K562 (cell line): ENCODE results near the gene AFG1L. TPM values are rescaled to one million over a fixed set of nuclear protein-coding genes. Genes with fewer than 3 reads are reported as not detected.

Experiments
- ASH1L ChIP-seq: fragments of 450-650 bp; IDR thresholded peaks from 2 replicates; pipeline ENCODE4 v1.6.1; 2018; ENCODE audit warnings: borderline replicate concordance, mild to moderate bottlenecking, low read depth; ENCODE audit not compliant: partially characterized antibody
- BMI1 ChIP-seq: fragments of 150-350 bp; IDR thresholded peaks from 2 replicates; pipeline ENCODE4 v1.6.1; 2014; ENCODE audit warnings: low read length
- CBX1 ChIP-seq: sonication (generic); IDR thresholded peaks from 2 replicates; pipeline ENCODE4 v1.6.1; 2016; ENCODE audit warnings: antibody characterized with exemption, low read depth, mild to moderate bottlenecking
- CGGBP1 ChIP-seq: fragments of 250-450 bp; sonication (Bioruptor Pico); IDR thresholded peaks from 2 replicates; pipeline ENCODE4 v1.9.0; 2021; ENCODE audit warnings: mild to moderate bottlenecking
- DPF2 ChIP-seq: fragments of 450-650 bp; IDR thresholded peaks from 2 replicates; pipeline ENCODE4 v1.6.1; 2016
- E2F6 ChIP-seq, 2 experiments: IDR thresholded peaks; 2 replicates each; pipeline ENCODE4 v1.6.1; 2011; ENCODE audit warnings: borderline replicate concordance in 1 of 2, control low read depth in 1 of 2, low read depth in 1 of 2, low read length in 1 of 2, mild to moderate bottlenecking in 1 of 2, mixed read lengths in 1 of 2, moderate library complexity in 1 of 2; ENCODE audit not compliant: insufficient read depth in 1 of 2, insufficient read length in 1 of 2, poor library complexity in 1 of 2, severe bottlenecking in 1 of 2; ENCODE audit errors: extremely low read depth in 1 of 2
- GATAD2A ChIP-seq: fragments of 450-650 bp; IDR thresholded peaks from 2 replicates; pipeline ENCODE4 v1.6.1; 2017
- LARP7 ChIP-seq: fragments of 450-650 bp; IDR thresholded peaks from 2 replicates; pipeline ENCODE4 v1.6.1; 2016
- MAFK ChIP-seq: IDR thresholded peaks from 2 replicates; pipeline ENCODE4 v1.6.1; 2011; ENCODE audit warnings: low read length, improper control_type of control experiment
- MEF2D ChIP-seq: conservative IDR thresholded peaks from 2 replicates; pipeline ENCODE4 v1.6.1; 2016; ENCODE audit warnings: low read depth, missing genetic modification characterization, missing compliant biosample characterization
- RB1 ChIP-seq: fragments of 450-650 bp; IDR thresholded peaks from 2 replicates; pipeline ENCODE4 v1.6.1; 2017; ENCODE audit warnings: low read depth, mild to moderate bottlenecking
- SIN3B ChIP-seq: fragments of 450-650 bp; IDR thresholded peaks from 2 replicates; pipeline ENCODE4 v1.6.1; 2017; ENCODE audit warnings: low read depth, mild to moderate bottlenecking, moderate library complexity
- SNAPC5 ChIP-seq: fragments of 250-450 bp; sonication (Bioruptor Pico); IDR thresholded peaks from 2 replicates; pipeline ENCODE4 v1.8.0; 2021; ENCODE audit warnings: moderate library complexity, mild to moderate bottlenecking, inconsistent platforms
- TAL1 ChIP-seq: fragments of 450-650 bp; IDR thresholded peaks from 2 replicates; pipeline ENCODE4 v1.6.1; 2016; ENCODE audit warnings: mild to moderate bottlenecking
- TCF7L2 ChIP-seq: fragments of 150-350 bp; IDR thresholded peaks from 2 replicates; pipeline ENCODE4 v1.6.1; 2016; ENCODE audit warnings: low read depth, mild to moderate bottlenecking, low read length, moderate library complexity
- TGIF2 ChIP-seq: sonication (generic); formaldehyde crosslinking; IDR thresholded peaks from 2 replicates; pipeline ENCODE4 v1.8.1; 2022; ENCODE audit warnings: mild to moderate bottlenecking, missing genetic modification reagents, moderate library complexity
- USF1 ChIP-seq: sonication (generic); formaldehyde crosslinking; IDR thresholded peaks from 2 replicates; pipeline ENCODE4 v1.9.0; 2022; ENCODE audit warnings: mild to moderate bottlenecking, missing genetic modification reagents
- YY1 ChIP-seq, 3 experiments: IDR thresholded peaks; 2 replicates each; pipeline ENCODE4 v1.6.1; 2011; ENCODE audit warnings: low read length in 2 of 3, mild to moderate bottlenecking in 2 of 3, moderate library complexity in 2 of 3, borderline replicate concordance in 1 of 3, control low read depth in 1 of 3, low read depth in 1 of 3; ENCODE audit not compliant: insufficient read depth in 3 of 3, insufficient replicate concordance in 2 of 3, control insufficient read depth in 1 of 3, insufficient read length in 1 of 3; ENCODE audit errors: extremely low read depth in 1 of 3
- ZNF592 ChIP-seq: fragments of 450-650 bp; IDR thresholded peaks from 2 replicates; pipeline ENCODE4 v1.6.1; 2017; ENCODE audit warnings: antibody characterized with exemption, mild to moderate bottlenecking
- ZNF699 ChIP-seq: fragments of 250-450 bp; sonication (Bioruptor Pico); IDR thresholded peaks from 2 replicates; pipeline ENCODE4 v1.8.0; 2021; ENCODE audit warnings: mild to moderate bottlenecking, moderate library complexity; ENCODE audit not compliant: insufficient replicate concordance
- polyA plus RNA-seq, 8 experiments: library from polyadenylated mRNA; depleted of rRNA in 4 of 8; stranded (reverse) in 5 of 8; unstranded in 3 of 8; fragments of >200 nt; fragmentation: Nextera tagmentation in 2 of 8; fragmentation: Illumina TruSeq in 1 of 8; extraction: Ambion mirVana in 2 of 8; extraction: Trizol in 1 of 8; gene quantifications; 2 replicates each; pipeline versions ENCODE4 v1.2.1 to v1.2.3, GENCODE V29; 2011 to 2014; ENCODE audit warnings: inconsistent platforms in 1 of 8, missing spikeins in 1 of 8
- total RNA-seq, 7 experiments: library from RNA; depleted of rRNA in 6 of 7; stranded (reverse); fragments of >200 nt in 6 of 7; fragmentation: Illumina TruSeq in 2 of 7; extraction: Trizol in 2 of 7; gene quantifications; 2 replicates each; pipeline versions ENCODE4 v1.2.1 to v1.2.3, GENCODE V29; 2011 to 2021; ENCODE audit warnings: low replicate concordance in 1 of 7

AFG1L gene
- total and polyA plus RNA-seq, 9 of the 15 experiments (the other 6 are each of a cell fraction or from before 2014, with no cell fraction given), result 2.2 to 15.5 (median 5.8) TPM

GRCh38 chr6:108260809-108261569, 33.9 kb upstream of the AFG1L start, which contains the start of gene SNX3 (continued):
- TF ChIP-seq YY1 (IDR thresholded peaks at IDR 0.05; ENCODE audit: borderline replicate concordance in 1 of 3, control insufficient read depth in 1 of 3, extremely low read depth in 1 of 3, insufficient read depth in 3 of 3, insufficient read length in 1 of 3, insufficient replicate concordance in 2 of 3, low read depth in 1 of 3, low read length in 2 of 3) (peak in 2 of 3 experiments; percentile 64 to 78), BMI1 (no peak), MEF2D (tag) (no peak), CBX1 (0 out of 2 replicates have a peak, but pooled peaks have one; percentile 34), ZNF699 (CRISPR knock-in tag) (no peak), ASH1L (no peak), TAL1 (no peak), E2F6 (IDR thresholded peaks at IDR 0.05; ENCODE audit: borderline replicate concordance in 1 of 2, extremely low read depth in 1 of 2, insufficient read depth in 1 of 2, insufficient read length in 1 of 2, low read depth in 1 of 2, low read length in 1 of 2, poor library complexity in 1 of 2, severe bottlenecking in 1 of 2) (peak in 1 of 2 experiments; percentile 10), SIN3B (peak; percentile 32; the same call in 1 of the 2 replicates), ZNF592 (0 out of 2 replicates have a peak, but pooled peaks have one; percentile 29), SNAPC5 (CRISPR knock-in tag) (no peak), GATAD2A (no peak), USF1 (peak; percentile 68), LARP7 (no peak), DPF2 (0 out of 2 replicates have a peak, but pooled peaks have one; percentile 57), TGIF2 (CRISPR knock-in tag) (no peak), CGGBP1 (CRISPR knock-in tag) (no peak), TCF7L2 (no peak), RB1 (peak; percentile 77; the same call in 1 of the 2 replicates), MAFK (no peak)
